ENCODE results near the gene THRB.

DNA sequence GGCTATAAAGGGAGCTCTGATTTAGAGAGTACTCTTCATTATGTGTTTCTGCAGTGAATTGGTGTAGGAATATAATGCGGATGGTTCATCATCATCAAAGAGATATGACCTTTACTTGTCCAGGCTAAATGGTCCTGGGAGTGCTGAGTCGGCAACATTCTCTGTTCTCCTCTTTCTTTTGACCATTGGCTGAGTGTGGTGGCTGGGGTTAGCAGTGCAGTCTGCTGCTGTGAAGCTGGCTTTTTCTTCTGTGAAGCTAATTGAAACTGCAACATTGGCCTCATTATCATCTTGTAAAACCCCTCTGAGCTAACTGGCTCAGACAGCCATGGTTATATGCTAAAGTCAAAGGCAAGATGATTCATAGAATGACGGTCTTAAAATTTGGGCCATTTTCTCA, 83.8 kb downstream of the THRB start:
- no peak for TF ChIP-seq CTCF (IDR thresholded peaks at IDR 0.05; ENCODE audit: low read length)
- no peak for TF ChIP-seq EZH2 (IDR thresholded peaks at IDR 0.05; ENCODE audit: borderline replicate concordance, low read length)
